Osteoblast (primary cell): ENCODE data around the gene TIE1. TPM values are rescaled to one million over a fixed set of nuclear protein-coding genes. Genes with fewer than 3 reads are reported as not detected.

Source experiments
- DNase-seq: peaks from one replicate; pipeline ENCODE4 v3.0.0; 2011; ENCODE audit warnings: low spot score, mixed read lengths; ENCODE audit not compliant: insufficient read length; ENCODE audit errors: missing footprints
- H2AFZ ChIP-seq: 2 replicates; pipeline ENCODE4 v1.6.0; 2011; ENCODE audit warnings: mild to moderate bottlenecking, low read length
- H3K27ac ChIP-seq: 2 replicates; pipeline ENCODE4 v1.5.1; 2011; ENCODE audit warnings: mild to moderate bottlenecking, low read depth, low read length, moderate library complexity
- H3K27me3 ChIP-seq: 2 replicates; pipeline ENCODE4 v1.6.0; 2012; ENCODE audit warnings: mild to moderate bottlenecking, control low read depth, inconsistent platforms, low read length, moderate library complexity; ENCODE audit not compliant: insufficient read depth
- H3K36me3 ChIP-seq: 2 replicates; pipeline ENCODE4 v1.5.1; 2011; ENCODE audit warnings: mild to moderate bottlenecking, low read length, control low read depth, moderate library complexity; ENCODE audit not compliant: insufficient read depth
- H3K4me1 ChIP-seq: 2 replicates; pipeline ENCODE4 v1.5.1; 2011; ENCODE audit warnings: mild to moderate bottlenecking, low read length, control low read depth, moderate library complexity; ENCODE audit not compliant: insufficient read depth
- H3K4me2 ChIP-seq: 2 replicates; pipeline ENCODE4 v1.6.0; 2011; ENCODE audit warnings: mild to moderate bottlenecking, low read length; ENCODE audit not compliant: insufficient read depth
- H3K4me3 ChIP-seq: fragments of 200-600 bp; sonication (generic); 3 replicates; pipeline ENCODE4 v1.5.1; 2012; ENCODE audit warnings: mild to moderate bottlenecking, low read length, inconsistent platforms; ENCODE audit not compliant: insufficient read depth
- H3K79me2 ChIP-seq: 2 replicates; pipeline ENCODE4 v1.6.0; 2012; ENCODE audit warnings: mild to moderate bottlenecking, low read length, control low read depth, inconsistent platforms; ENCODE audit not compliant: insufficient read depth
- H3K9me3 ChIP-seq: 2 replicates; pipeline ENCODE4 v1.5.1; 2011; ENCODE audit warnings: low read depth, low read length, control low read depth
- H4K20me1 ChIP-seq: 2 replicates; pipeline ENCODE4 v1.6.0; 2012; ENCODE audit warnings: mild to moderate bottlenecking, low read length, control low read depth; ENCODE audit not compliant: insufficient read depth
- CTCF ChIP-seq: IDR thresholded peaks from 2 replicates; pipeline ENCODE4 v1.5.1; 2011; ENCODE audit warnings: mild to moderate bottlenecking, low read depth, low read length, moderate library complexity; ENCODE audit errors: extremely low read depth
- total RNA-seq: library from RNA; depleted of rRNA; stranded (reverse); fragments of >200 nt; gene quantifications from 2 replicates; pipeline ENCODE4 v1.2.3, GENCODE V29; 2012

TIE1 gene
- total RNA-seq, 1 donor = not detected

DNA sequence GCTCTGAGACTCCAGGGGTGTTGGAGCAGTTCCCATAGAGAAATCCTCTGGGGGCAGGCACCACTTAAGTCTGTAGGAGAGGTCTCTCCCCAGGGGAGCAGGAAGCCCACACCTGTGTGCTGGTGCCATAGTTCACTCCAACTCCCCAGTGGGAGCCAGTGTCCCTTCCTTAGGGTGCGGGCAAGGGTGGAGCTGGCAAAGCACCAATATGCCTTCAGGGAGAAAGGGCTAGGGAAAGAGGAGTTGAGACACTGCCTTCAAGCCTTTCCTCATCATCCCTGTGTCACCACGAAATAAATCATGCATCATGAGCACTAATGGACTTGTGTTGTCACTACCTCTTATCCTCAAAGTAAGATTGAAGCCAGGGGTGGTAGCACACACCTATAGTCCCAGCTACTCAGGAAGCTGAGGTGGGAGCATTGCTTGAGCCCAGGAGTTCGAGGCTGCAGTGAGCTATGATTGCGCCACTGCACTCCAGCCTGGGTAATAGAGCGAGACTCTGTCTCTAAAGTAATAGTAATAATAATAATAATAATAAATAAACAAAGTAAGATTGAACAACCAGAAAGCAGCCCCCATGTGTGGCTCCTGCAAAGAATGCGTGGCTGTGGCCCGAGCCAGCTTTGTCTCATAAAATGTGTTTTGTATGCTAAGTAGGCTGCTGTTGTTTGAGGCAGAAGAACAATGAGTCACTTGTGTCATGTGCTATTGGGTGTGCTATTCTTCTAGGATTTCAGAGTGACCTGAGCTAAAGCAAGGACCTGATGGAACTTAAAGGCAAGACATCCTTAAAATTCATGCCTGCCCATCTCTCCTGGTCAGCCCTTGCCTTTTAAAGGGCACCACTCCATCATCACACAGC is 6.7 kb upstream of the TIE1 start:
- Histone ChIP-seq H4K20me1 (no peaks in the 10 kb centered on the region), H3K9me3 (no peaks in the 10 kb centered on the region), H3K4me3 (no peak overlapping the region), H3K79me2 (no peaks in the 10 kb centered on the region), H3K27ac (no peak overlapping the region), H2AFZ (no peak overlapping the region), H3K4me2 (no peak overlapping the region), H3K27me3 (peaks cover 3% of the 10 kb centered on the region), H3K36me3 (no peaks in the 10 kb centered on the region), H3K4me1 (peaks cover 22% of the 10 kb centered on the region)
- no peak for TF ChIP-seq CTCF
- peak; percentile 96 for DNase-seq

GRCh38 chr1:43294761-43295160 is 6.0 kb upstream of the TIE1 start:
- H3K9me3 ChIP-seq = no peaks in the 10 kb centered on the region
- TF ChIP-seq CTCF = no peak
- peaks cover 22% of the 10 kb centered on the region for H3K4me1 ChIP-seq
- peaks cover 3% of the 10 kb centered on the region for H3K27me3 ChIP-seq
- DNase-seq = no peak
- H3K4me2 ChIP-seq = no peak overlapping the region
- H3K79me2 ChIP-seq = no peaks in the 10 kb centered on the region
- H3K4me3 ChIP-seq = no peak overlapping the region
- H3K27ac ChIP-seq = no peak overlapping the region
- no peaks in the 10 kb centered on the region for H4K20me1 ChIP-seq
- no peak overlapping the region for H2AFZ ChIP-seq
- H3K36me3 ChIP-seq = no peaks in the 10 kb centered on the region

DNA sequence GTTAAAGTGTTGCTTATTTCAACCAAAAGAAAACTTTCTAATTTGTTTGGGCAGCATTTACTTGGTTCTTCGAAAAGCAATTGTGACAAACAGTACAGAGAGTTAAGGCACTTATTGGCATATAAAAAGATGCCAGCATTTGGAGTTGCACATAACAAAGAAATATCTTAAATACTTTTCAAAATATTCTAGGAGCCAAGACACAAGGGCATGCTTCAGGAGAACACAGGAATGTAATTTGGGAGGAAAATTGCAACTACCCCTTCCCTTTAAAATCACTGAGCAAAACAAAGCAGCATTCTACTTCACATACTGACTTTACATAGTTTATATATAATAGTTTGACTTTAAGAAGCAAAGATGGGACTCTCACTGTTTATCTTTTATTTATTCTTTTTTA is 4.6 kb upstream of the TIE1 start:
- TF ChIP-seq CTCF = no peak
- no peaks in the 10 kb centered on the region for H3K9me3 ChIP-seq
- peaks cover 22% of the 10 kb centered on the region for H3K4me1 ChIP-seq
- H3K36me3 ChIP-seq = no peaks in the 10 kb centered on the region
- H3K27me3 ChIP-seq = no peaks in the 10 kb centered on the region
- H3K27ac ChIP-seq = no peak overlapping the region
- no peak for DNase-seq
- no peaks in the 10 kb centered on the region for H3K79me2 ChIP-seq
- H3K4me3 ChIP-seq = no peak overlapping the region
- no peak overlapping the region for H3K4me2 ChIP-seq
- H2AFZ ChIP-seq = no peak overlapping the region
- H4K20me1 ChIP-seq = no peaks in the 10 kb centered on the region

DNA sequence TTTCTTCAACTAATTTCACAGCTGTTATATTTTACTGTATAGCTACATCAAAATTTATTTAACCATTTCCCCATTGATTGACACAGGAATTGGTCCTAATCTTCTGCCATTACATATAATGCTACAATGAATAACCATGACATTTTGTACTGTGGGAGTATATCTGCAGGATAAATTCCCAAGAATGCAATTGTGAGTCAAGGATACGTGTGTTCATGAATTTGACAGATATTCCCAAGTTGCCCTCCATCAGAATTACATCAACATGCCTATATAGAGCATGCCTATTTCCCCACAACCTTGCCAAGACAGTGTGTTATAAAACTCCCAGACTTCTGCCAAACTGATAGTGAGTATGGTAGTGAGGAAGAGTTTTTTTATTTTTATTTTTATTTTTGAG is 2.7 kb upstream of the TIE1 start:
- no peak for DNase-seq
- Histone ChIP-seq H3K27me3 (no peaks in the 10 kb centered on the region), H3K4me2 (no peak overlapping the region), H2AFZ (no peak overlapping the region), H3K4me1 (peaks cover 28% of the 10 kb centered on the region), H3K9me3 (no peaks in the 10 kb centered on the region), H3K27ac (no peak overlapping the region), H4K20me1 (no peaks in the 10 kb centered on the region), H3K4me3 (no peak overlapping the region), H3K79me2 (no peaks in the 10 kb centered on the region), H3K36me3 (no peaks in the 10 kb centered on the region)
- TF ChIP-seq CTCF = no peak
